Heart right ventricle (tissue), 16 donors: ENCODE data around the gene SASH1. TPM values are rescaled to one million over a fixed set of nuclear protein-coding genes. Genes with fewer than 3 reads are reported as not detected.

ENCODE experiments used
- ATAC-seq, 8 donors: fragments of 200-7000 bp; cut with Tn5 transposase; one replicate each; pipeline ENCODE4 v1.9.1; 2020; ENCODE audit warnings: mild to moderate bottlenecking in 8 of 8, moderate library complexity in 8 of 8, moderate number of reproducible peaks in 1 of 8
- DNase-seq, 2 donors: peaks; one replicate each; pipeline ENCODE4 v3.0.0-alpha.2; 2020
- H3K27ac ChIP-seq, 10 donors: fragments of 200-600 bp; sonication (generic) in 2 of 10; one replicate each; pipeline versions ENCODE4 v1.5.0 to v1.8.0; 2020 to 2022; ENCODE audit warnings: mild to moderate bottlenecking in 3 of 10
- H3K27me3 ChIP-seq, 7 donors: fragments of 200-600 bp; one replicate each; pipeline ENCODE4 v1.8.0; 2021 to 2022; ENCODE audit warnings: mild to moderate bottlenecking in 2 of 7
- H3K36me3 ChIP-seq, 9 donors: fragments of 200-600 bp; sonication (generic) in 1 of 9; one replicate each; pipeline versions ENCODE4 v1.5.0 to v1.8.0; 2020 to 2022; ENCODE audit warnings: mild to moderate bottlenecking in 2 of 9
- H3K4me1 ChIP-seq, 9 donors: fragments of 200-600 bp; sonication (generic) in 1 of 9; one replicate each; pipeline versions ENCODE4 v1.5.0 to v1.8.0; 2020 to 2022; ENCODE audit warnings: mild to moderate bottlenecking in 4 of 9
- H3K4me3 ChIP-seq, 10 donors: fragments of 200-600 bp; sonication (generic) in 2 of 10; one replicate each; pipeline versions ENCODE4 v1.5.0 to v1.8.0; 2020 to 2022; ENCODE audit warnings: mild to moderate bottlenecking in 7 of 10, moderate library complexity in 2 of 10
- H3K9me3 ChIP-seq, 11 donors: fragments of 200-600 bp in 10 of 11; sonication (generic) in 2 of 11; one replicate each; pipeline versions ENCODE4 v1.5.0 to v1.8.0; 2013 to 2022; ENCODE audit warnings: mild to moderate bottlenecking in 2 of 11, control low read depth in 1 of 11, moderate library complexity in 1 of 11
- CTCF ChIP-seq, 9 donors: fragments of 200-600 bp; sonication (generic) in 2 of 9; IDR thresholded peaks; one replicate each; pipeline versions ENCODE4 v1.5.0 to v1.8.0; 2021 to 2022; ENCODE audit warnings: antibody characterized with exemption in 9 of 9, mild to moderate bottlenecking in 5 of 9, moderate library complexity in 1 of 9
- WGBS, 2 donors: extraction: QIAGEN DNeasy Blood & Tissue Kit; methylation state at CpG; one replicate each; pipeline ENCODE4 v1.1.7; 2013; ENCODE audit warnings: inconsistent platforms in 1 of 2; 5-methylcytosine and 5-hydroxymethylcytosine counted together
- intact Hi-C, 10 donors: fragments of 100-400 bp; cut with DNase I; formaldehyde crosslinking; loops; one replicate each; pipeline versions ENCODE4 v1.11.1 to v1.14.2; 2022
- polyA plus RNA-seq, 2 donors: library from polyadenylated mRNA; stranded (reverse); fragments of 200-250 nt; gene quantifications; one replicate each; pipeline ENCODE4 v1.2.3, GENCODE V29; 2013
- total RNA-seq, 10 donors: library from RNA; stranded (reverse); fragmentation: NEBNext Ultra II Directional in 3 of 10; extraction: Animal tissue kit (Norgen Biotek cat#: 25700) in 3 of 10; gene quantifications; one replicate each; pipeline versions ENCODE4 v1.2.1 to v1.2.4, GENCODE V29; 2021 to 2023
- donor health status: Arrhythmogenic right ventricular cardiomyopathy.
- donor health status: ischemic (EF 13 %, LVEDD 7.1; RV severe dilation, severe dysfunction).
- donor health status: healthy with polysubstance abuse.
- donor health status: DM: no; HTN: yes; CAD: no.
- donor health status: DM: no; HTN: no; CAD: no.
- donor health status: ischemic (EF 25% LVEDD 6.9; RV normal size, moderate dysfunction).
- donor health status: ischemic (EF 25% LVEDD 5.7; RV mildly dilated, moderate dysfunction).
- donor health status: healthy.
- donor health status: DM: yes; HTN: yes; CAD: no.
- donor health status: Ischemic cardiomyopathy.
- donor health status: ischemic (EF 35%, LVEDD 5.7; RV mildly dilated, moderate dysfunction).
- donor health status: nonischemic (EF 11% LVEDD 7.7; RV severe dilation, severe dysfunction).
- donor health status: DM: yes; HTN: yes; CAD: no.
- donor health status: PGD.
- donor health status: ischemic (EF 29% LVEDD 5.4; RV normal size, mild dysfunction).
- donor health status: nonischemic (EF 23%, LVEDD 6.1; RV moderate dilation, normal function).

SASH1 gene
- total and polyA plus RNA-seq, 12 donors = 6.9 to 47.1 (median 25.9) TPM

GRCh38 chr6:148347441-148348054 is 4.9 kb downstream of the SASH1 start:
- Histone ChIP-seq H3K36me3 (peaks cover 0 to 8% (median 0%) of the 10 kb centered on the region in 9 donors), H3K27ac (peak overlapping the region in 4 of 10 donors; percentile 17 to 98 (median 34)), H3K27me3 (peaks cover 0 to 11% (median 0%) of the 10 kb centered on the region in 7 donors), H3K4me3 (no peak overlapping the region), H3K9me3 (no peaks in the 10 kb centered on the region), H3K4me1 (peaks cover 0 to 65% (median 36%) of the 10 kb centered on the region in 9 donors)
- TF ChIP-seq CTCF (IDR thresholded peaks at IDR 0.05) = no peak
- intact Hi-C loops = loop anchor here in 6 of 10 donors (10.0 kb wide), 4 partner anchors 47 to 163 kb away; no protein-coding TSS in a partner anchor
- DNase-seq (no peak), ATAC-seq (no peak)
- 57 to 78% methylated on average over 4 of the region's 4 CpGs for WGBS, 2 donors

- Histone ChIP-seq H3K9me3 (no peaks in the 10 kb centered on the region), H3K36me3 (peaks cover 0 to 8% (median 0%) of the 10 kb centered on the region in 9 donors), H3K27ac (no peak overlapping the region), H3K4me1 (peaks cover 0 to 65% (median 36%) of the 10 kb centered on the region in 9 donors), H3K27me3 (peaks cover 0 to 5% (median 0%) of the 10 kb centered on the region in 7 donors), H3K4me3 (no peak overlapping the region)
- TF ChIP-seq CTCF (IDR thresholded peaks at IDR 0.05) = no peak
- DNase-seq = no peak
- intact Hi-C loops = loop anchor here in 6 of 10 donors (10.0 kb wide), 4 partner anchors 46 to 164 kb away; no protein-coding TSS in a partner anchor
- WGBS, 2 donors = 72 to 83% methylated on average over 3 of the region's 3 CpGs
- ATAC-seq = no peak
Observed at GRCh38 chr6:148348335-148348734, 5.7 kb downstream of the SASH1 start.

GRCh38 chr6:148348778-148349177 is 6.1 kb downstream of the SASH1 start:
- peaks cover 0 to 11% (median 0%) of the 10 kb centered on the region in 9 donors for H3K36me3 ChIP-seq
- H3K27me3 ChIP-seq = peaks cover 0 to under 1% (median 0%) of the 10 kb centered on the region in 7 donors
- no peak for DNase-seq
- intact Hi-C loops = loop anchor here in 6 of 10 donors (10.0 kb wide), 4 partner anchors 46 to 164 kb away; no protein-coding TSS in a partner anchor
- WGBS, 2 donors = 88 to 98% methylated on average over 10 of the region's 10 CpGs
- TF ChIP-seq CTCF (IDR thresholded peaks at IDR 0.05) = no peak
- ATAC-seq = peak in 1 of 8 donors; percentile 38
- peaks cover 0 to 62% (median 36%) of the 10 kb centered on the region in 9 donors for H3K4me1 ChIP-seq
- H3K27ac ChIP-seq = peak overlapping the region in 1 of 10 donors; percentile 21
- H3K9me3 ChIP-seq = no peaks in the 10 kb centered on the region
- no peak overlapping the region for H3K4me3 ChIP-seq

GRCh38 chr6:148349466-148349865 is 6.8 kb downstream of the SASH1 start:
- H3K36me3 ChIP-seq = peaks cover 0 to 14% (median 0%) of the 10 kb centered on the region in 9 donors
- no peak overlapping the region for H3K4me3 ChIP-seq
- H3K4me1 ChIP-seq = peaks cover 0 to 55% (median 31%) of the 10 kb centered on the region in 9 donors
- 91 to 96% methylated on average over 9 of the region's 9 CpGs for WGBS, 2 donors
- no peak for ATAC-seq
- H3K27ac ChIP-seq = peak overlapping the region in 1 of 10 donors; percentile 21
- no peak for DNase-seq
- no peaks in the 10 kb centered on the region for H3K27me3 ChIP-seq
- H3K9me3 ChIP-seq = no peaks in the 10 kb centered on the region
- no peak for TF ChIP-seq CTCF (IDR thresholded peaks at IDR 0.05)
- intact Hi-C loops = loop anchor here in 6 of 10 donors (10.0 kb wide), 4 partner anchors 45 to 165 kb away; no protein-coding TSS in a partner anchor
